AG04450 (cell line): ENCODE results near the gene BDH2. TPM values are rescaled to one million over a fixed set of nuclear protein-coding genes. Genes with fewer than 3 reads are reported as not detected.

Experiments
- CTCF ChIA-PET: fragments of 300-600, 350-600 bp; formaldehyde crosslinking; extraction: SDS; loops from one replicate; lab custom pipeline; 2022; ENCODE audit warnings: antibody characterized with exemption, inconsistent platforms; lab: Charles Lee
- POLR2A ChIA-PET: fragments of 350-600 bp; formaldehyde crosslinking; extraction: SDS; loops from one replicate; lab custom pipeline; 2021; ENCODE audit warnings: antibody characterized with exemption, inconsistent platforms; lab: Yijun Ruan, JAX
- DNase-seq: peaks from one replicate; pipeline ENCODE4 v3.0.0-alpha.2; 2011; ENCODE audit warnings: low read depth, low spot score
- H3K27ac ChIP-seq: one replicate; pipeline ENCODE4 v1.5.1; 2012; ENCODE audit warnings: low read depth, low read length, control low read depth
- H3K27me3 ChIP-seq: one replicate; pipeline ENCODE4 v1.6.0; 2012; ENCODE audit warnings: low read length; ENCODE audit not compliant: control insufficient read depth, insufficient read depth
- H3K4me3 ChIP-seq: 2 replicates; pipeline ENCODE4 v1.5.1; 2011; ENCODE audit warnings: mild to moderate bottlenecking, low read depth, low read length, control low read depth
- H3K9me3 ChIP-seq: 2 replicates; pipeline ENCODE4 v1.5.1; 2012; ENCODE audit warnings: low read length; ENCODE audit not compliant: control insufficient read depth, insufficient read depth
- polyA plus RNA-seq: library from polyadenylated mRNA; depleted of rRNA; stranded (reverse); fragments of >200 nt; gene quantifications from 2 replicates; pipeline ENCODE4 v1.2.3, GENCODE V29; 2011
- TF ChIP-seq, protein P1 (sequence below): IDR thresholded peaks from 2 replicates; pipeline ENCODE4 v1.5.1; 2011; ENCODE audit warnings: low read depth, low read length, control low read depth, inconsistent platforms

The BDH2 gene
- polyA plus RNA-seq, 1 experiment, result 109 TPM

DNA sequence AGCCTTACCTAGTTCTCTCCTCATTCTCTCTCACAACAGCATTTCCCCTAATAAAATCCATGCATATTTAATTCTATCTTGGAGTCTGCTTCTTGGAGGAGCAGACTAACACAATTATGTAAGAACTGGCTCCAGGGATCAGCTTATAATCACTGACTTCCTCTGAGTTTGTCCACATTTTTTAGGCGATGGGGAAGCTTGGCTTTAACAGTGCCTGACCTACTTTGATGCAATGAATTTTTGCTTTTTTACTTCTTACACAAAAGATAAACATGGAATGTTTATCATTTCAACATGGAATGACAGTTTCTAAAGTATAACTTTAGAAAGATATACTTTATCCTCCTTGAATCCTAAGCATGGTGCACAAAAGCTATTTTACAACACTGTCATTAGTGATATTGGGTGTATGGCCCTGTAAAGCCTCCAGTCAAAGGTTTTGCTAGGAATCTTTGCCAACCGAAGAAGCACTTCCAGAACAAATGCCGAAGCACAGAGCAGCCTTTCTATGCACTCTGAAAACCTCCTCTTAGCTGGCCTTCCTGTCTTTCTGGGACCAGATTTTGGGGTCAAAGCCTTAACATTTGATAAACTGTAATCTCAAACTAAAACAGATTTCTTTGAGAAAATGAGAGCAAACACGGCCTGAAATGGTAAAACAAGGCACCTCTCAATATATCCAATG lies 736 bp downstream of the BDH2 start:
- ChIA-PET POLR2A (interaction anchor here (0.9 kb wide), 1 partner anchor 22 kb away, joined by 3 read pairs; the partner anchor contains the start of gene SLC9B2), CTCF (interaction anchor here (0.6 to 4.5 kb wide), 26 partner anchors 8 to 841 kb away, joined by 3 to 30 read pairs (median 4); no protein-coding TSS in a partner anchor)
- Histone ChIP-seq H3K27ac (no peak overlapping the region), H3K27me3 (no peaks in the 10 kb centered on the region), H3K4me3 (peak overlapping the region; percentile 61), H3K9me3 (no peaks in the 10 kb centered on the region)
- TF ChIP-seq, protein P1, sequence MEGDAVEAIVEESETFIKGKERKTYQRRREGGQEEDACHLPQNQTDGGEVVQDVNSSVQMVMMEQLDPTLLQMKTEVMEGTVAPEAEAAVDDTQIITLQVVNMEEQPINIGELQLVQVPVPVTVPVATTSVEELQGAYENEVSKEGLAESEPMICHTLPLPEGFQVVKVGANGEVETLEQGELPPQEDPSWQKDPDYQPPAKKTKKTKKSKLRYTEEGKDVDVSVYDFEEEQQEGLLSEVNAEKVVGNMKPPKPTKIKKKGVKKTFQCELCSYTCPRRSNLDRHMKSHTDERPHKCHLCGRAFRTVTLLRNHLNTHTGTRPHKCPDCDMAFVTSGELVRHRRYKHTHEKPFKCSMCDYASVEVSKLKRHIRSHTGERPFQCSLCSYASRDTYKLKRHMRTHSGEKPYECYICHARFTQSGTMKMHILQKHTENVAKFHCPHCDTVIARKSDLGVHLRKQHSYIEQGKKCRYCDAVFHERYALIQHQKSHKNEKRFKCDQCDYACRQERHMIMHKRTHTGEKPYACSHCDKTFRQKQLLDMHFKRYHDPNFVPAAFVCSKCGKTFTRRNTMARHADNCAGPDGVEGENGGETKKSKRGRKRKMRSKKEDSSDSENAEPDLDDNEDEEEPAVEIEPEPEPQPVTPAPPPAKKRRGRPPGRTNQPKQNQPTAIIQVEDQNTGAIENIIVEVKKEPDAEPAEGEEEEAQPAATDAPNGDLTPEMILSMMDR, result no peak
- no peak for DNase-seq

DNA sequence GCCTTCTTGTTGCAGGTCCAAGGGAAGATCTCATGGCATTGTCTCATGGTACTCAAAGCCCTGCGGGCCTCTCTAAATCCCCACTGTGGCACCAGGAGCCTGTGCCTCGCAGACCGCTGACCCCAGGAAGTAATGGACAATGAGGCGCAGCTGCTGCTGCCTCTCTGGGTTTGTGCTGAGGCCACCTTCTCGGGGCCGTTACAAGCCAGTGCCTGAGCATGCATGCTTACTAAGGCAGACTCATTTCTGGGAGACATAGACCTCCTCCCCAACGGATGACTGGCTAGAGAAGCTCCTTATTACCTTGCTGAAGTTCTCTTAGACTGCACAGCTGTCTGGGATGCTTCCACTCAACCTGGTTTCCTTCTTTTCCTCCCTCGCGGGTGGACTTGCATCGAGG lies 1.3 kb downstream of the BDH2 start:
- ChIA-PET CTCF (interaction anchor here (0.6 to 4.5 kb wide), 7 partner anchors 16 to 478 kb away, joined by 3 to 30 read pairs (median 6); no protein-coding TSS in a partner anchor), POLR2A (interaction anchor here (0.9 kb wide), 1 partner anchor 22 kb away, joined by 3 read pairs; the partner anchor contains the start of gene SLC9B2)
- TF ChIP-seq, protein P1, result no peak
- no peaks in the 10 kb centered on the region for H3K27me3 ChIP-seq
- no peak overlapping the region for H3K27ac ChIP-seq
- DNase-seq, result no peak
- H3K4me3 ChIP-seq, result peak overlapping the region; percentile 61
- H3K9me3 ChIP-seq, result no peaks in the 10 kb centered on the region

DNA sequence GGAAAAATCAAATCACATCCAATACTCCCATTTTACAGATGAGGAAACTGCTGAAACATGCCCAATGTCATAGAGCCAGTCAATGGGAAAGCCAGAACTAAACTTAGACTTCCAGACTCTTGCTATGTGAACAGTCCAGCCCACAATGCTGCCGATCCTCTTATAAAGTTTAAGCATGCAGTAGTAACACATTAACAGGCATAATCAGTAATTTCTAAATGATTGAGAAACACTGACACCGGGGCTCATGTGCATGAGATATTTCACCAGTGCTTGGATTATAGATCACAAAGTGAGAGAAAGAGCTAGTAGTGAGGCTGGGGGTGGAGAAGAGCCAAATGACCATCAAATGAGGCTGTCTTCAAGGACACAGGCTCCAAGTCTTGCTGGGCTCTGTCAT lies 2.5 kb downstream of the BDH2 start:
- TF ChIP-seq, protein P1, result no peak
- Histone ChIP-seq H3K27me3 (no peaks in the 10 kb centered on the region), H3K27ac (no peak overlapping the region), H3K4me3 (no peak overlapping the region), H3K9me3 (no peaks in the 10 kb centered on the region)
- DNase-seq, result no peak
- CTCF ChIA-PET, result no interaction called here
- POLR2A ChIA-PET, result no interaction called here

DNA sequence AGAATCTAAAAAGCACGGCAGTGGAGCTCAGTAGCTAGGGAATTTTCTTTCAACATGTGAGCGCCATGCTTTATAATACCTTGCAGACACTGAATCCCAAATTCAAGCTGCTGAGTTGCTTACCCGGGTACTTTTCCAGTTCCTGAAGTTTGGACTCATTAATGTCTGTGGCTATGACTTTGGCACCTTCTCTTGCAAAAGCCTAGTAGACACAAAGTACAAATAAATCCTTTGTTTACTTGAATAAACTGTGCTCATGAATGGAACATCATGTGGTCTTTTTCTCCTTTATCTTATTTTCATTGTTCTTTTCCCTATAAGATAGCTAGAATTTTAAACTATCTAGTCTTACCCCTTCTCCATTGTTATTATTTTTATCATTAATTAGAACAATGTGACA lies 4.6 kb downstream of the BDH2 start:
- Histone ChIP-seq H3K9me3 (no peaks in the 10 kb centered on the region), H3K4me3 (no peak overlapping the region), H3K27me3 (no peaks in the 10 kb centered on the region), H3K27ac (no peak overlapping the region)
- POLR2A ChIA-PET, result no interaction called here
- TF ChIP-seq, protein P1, result no peak
- CTCF ChIA-PET, result interaction anchor here (0.7 to 1.8 kb wide), 3 partner anchors 49 to 475 kb away, joined by 5 to 7 read pairs (median 5); no protein-coding TSS in a partner anchor
- DNase-seq, result no peak

DNA sequence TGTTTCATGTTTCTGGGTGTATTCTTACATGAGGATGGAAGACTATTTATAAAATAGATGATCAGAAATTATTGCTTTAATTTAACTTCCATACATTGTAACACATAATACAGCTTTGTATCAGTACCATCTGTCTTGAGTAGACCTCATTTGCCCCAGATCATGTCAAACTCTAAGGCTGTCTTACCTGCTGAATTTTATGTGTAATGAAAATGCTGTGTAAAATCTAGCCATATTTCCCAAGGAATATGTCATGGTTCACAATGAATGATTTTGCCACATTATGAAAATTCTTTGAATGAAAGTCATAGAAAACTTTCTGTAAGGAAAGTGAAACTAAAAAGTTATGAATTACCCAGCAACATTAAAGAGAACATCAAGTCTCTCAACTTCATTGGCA lies 7.4 kb downstream of the BDH2 start:
- no peak overlapping the region for H3K4me3 ChIP-seq
- ChIA-PET CTCF (interaction anchor here (0.6 to 6.5 kb wide), 30 partner anchors 8 to 664 kb away, joined by 3 to 72 read pairs (median 6); partner anchors contain the start of genes BDH2, CISD2, SLC9B1 and SLC9B2), POLR2A (no interaction called here)
- DNase-seq, result no peak
- H3K9me3 ChIP-seq, result no peaks in the 10 kb centered on the region
- H3K27ac ChIP-seq, result no peak overlapping the region
- TF ChIP-seq, protein P1, result no peak
- H3K27me3 ChIP-seq, result no peaks in the 10 kb centered on the region
